ENCODE measurements around the gene TJP2. TPM values are rescaled to one million over a fixed set of nuclear protein-coding genes. Genes with fewer than 3 reads are reported as not detected.

The TJP2 gene
- total and polyA plus RNA-seq, 4 donors = 32.4 to 121 (median 110) TPM

DNA sequence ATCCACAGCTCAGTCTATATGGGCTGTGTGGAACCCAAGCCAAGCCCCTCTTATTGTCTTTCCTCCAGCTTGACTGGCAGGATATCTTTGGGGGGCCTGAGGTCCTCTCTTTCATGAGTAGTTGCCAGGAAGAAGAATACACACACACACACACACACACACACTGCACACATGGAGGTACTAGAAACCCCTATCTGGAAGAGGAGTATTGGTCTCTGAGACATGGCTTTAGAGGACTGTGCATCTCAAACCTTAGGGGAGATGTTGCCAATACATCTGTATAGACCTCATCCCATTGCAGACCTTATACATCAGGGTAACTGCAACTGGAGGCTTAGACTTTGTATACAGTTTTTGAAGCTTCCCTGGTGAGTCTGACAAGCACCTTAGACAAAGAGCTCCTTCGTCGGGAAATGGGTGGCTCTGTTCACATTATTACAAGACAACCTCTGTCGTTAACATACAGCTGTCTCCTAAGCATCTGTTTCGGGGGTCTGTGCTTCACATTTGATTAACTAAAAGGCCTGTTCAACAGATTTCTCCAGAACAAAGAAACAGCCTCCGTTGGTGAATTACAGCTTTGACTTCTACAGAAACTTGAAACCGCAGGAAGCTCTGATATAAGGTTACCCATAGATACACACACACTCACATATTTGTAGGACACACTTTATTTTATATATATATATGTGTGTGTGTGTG lies 145.4 kb downstream of the TJP2 start:
- no peak for DNase-seq
- ATAC-seq (ENCODE audit: low FRiP score) = no peak
- Histone ChIP-seq H3K36me3 (ENCODE audit: control insufficient read depth in 1 of 2, insufficient read depth in 2 of 2, low read length in 1 of 2) (no peaks in the 10 kb centered on the region), H3K27ac (ENCODE audit: low read depth in 1 of 2, low read length in 2 of 2) (no peak overlapping the region), H3K27me3 (ENCODE audit: control insufficient read depth in 1 of 2, insufficient read depth in 2 of 2, low read length in 1 of 2) (no peaks in the 10 kb centered on the region), H3K9me3 (ENCODE audit: control insufficient read depth, low read length) (no peaks in the 10 kb centered on the region), H3K4me1 (ENCODE audit: control insufficient read depth in 1 of 2, insufficient read depth in 2 of 2, low read length in 2 of 2) (no peaks in the 10 kb centered on the region), H3K4me3 (ENCODE audit: low read length in 2 of 2) (no peak overlapping the region)
- 92 to 95% methylated on average over 6 of the region's 6 CpGs for WGBS, 2 donors
- intact Hi-C loops (cut with DNase I) = loop anchor here in 1 of 2 donors (10.0 kb wide), 1 partner anchor 55 kb away; no protein-coding TSS in a partner anchor

DNA sequence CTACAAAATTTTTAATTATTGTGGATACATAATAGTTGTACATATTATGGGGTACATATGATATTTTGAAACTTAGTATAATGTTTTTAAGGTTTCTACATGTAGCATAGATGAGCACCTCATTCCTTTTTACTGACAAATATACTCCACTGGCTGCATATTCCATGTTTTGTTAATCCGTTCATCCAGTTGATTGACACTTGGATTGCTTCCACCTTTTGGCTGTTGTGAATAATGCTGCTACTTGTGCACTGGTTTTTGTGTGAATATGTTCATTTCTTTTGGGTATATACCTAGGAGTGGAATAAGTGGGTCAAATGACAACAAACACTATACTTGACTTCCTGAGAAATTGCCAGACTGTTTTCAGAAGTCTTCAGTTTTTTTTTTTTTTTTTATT lies 148.2 kb downstream of the TJP2 start:
- ATAC-seq (ENCODE audit: low FRiP score) = no peak
- Histone ChIP-seq H3K9me3 (ENCODE audit: control insufficient read depth, low read length) (no peaks in the 10 kb centered on the region), H3K4me1 (ENCODE audit: control insufficient read depth in 1 of 2, insufficient read depth in 2 of 2, low read length in 2 of 2) (no peaks in the 10 kb centered on the region), H3K27ac (ENCODE audit: low read depth in 1 of 2, low read length in 2 of 2) (no peak overlapping the region), H3K36me3 (ENCODE audit: control insufficient read depth in 1 of 2, insufficient read depth in 2 of 2, low read length in 1 of 2) (no peaks in the 10 kb centered on the region), H3K27me3 (ENCODE audit: control insufficient read depth in 1 of 2, insufficient read depth in 2 of 2, low read length in 1 of 2) (no peaks in the 10 kb centered on the region), H3K4me3 (ENCODE audit: low read length in 2 of 2) (no peak overlapping the region)
- intact Hi-C loops (cut with DNase I) = loop anchor here in 1 of 2 donors (10.0 kb wide), 1 partner anchor 53 kb away; no protein-coding TSS in a partner anchor
- WGBS, 2 donors = 8 to 11% methylated on average over 1 of the region's 1 CpG
- no peak for DNase-seq

DNA sequence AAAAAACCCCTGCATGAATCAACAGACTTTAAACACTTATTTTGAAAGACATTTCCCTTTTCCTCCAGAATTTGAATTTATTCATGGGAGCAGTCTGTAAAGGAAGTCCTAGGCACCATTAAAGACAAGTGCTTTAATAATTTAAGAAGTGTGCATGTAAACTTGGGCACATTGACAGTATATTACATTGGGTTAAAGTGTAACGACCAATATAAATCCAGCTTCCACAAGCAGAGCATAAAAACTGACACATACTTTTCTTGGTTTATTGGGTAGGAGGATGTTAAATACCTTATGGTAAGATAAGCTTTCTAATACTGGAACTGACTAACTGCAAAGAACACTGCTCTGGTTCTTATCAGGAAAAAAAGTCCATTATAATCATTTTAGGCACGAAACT lies 149.8 kb downstream of the TJP2 start:
- H3K27me3 ChIP-seq (ENCODE audit: control insufficient read depth in 1 of 2, insufficient read depth in 2 of 2, low read length in 1 of 2) = no peaks in the 10 kb centered on the region
- no peak overlapping the region for H3K4me3 ChIP-seq (ENCODE audit: low read length in 2 of 2)
- WGBS, 2 donors = 19 to 25% methylated on average over 2 of the region's 2 CpGs
- DNase-seq = no peak
- no peaks in the 10 kb centered on the region for H3K4me1 ChIP-seq (ENCODE audit: control insufficient read depth in 1 of 2, insufficient read depth in 2 of 2, low read length in 2 of 2)
- H3K36me3 ChIP-seq (ENCODE audit: control insufficient read depth in 1 of 2, insufficient read depth in 2 of 2, low read length in 1 of 2) = no peaks in the 10 kb centered on the region
- ATAC-seq (ENCODE audit: low FRiP score) = no peak
- H3K9me3 ChIP-seq (ENCODE audit: control insufficient read depth, low read length) = no peaks in the 10 kb centered on the region
- intact Hi-C loops (cut with DNase I) = loop anchor here in 1 of 2 donors (2.0 to 10.0 kb wide), 2 partner anchors 51 to 71 kb away; no protein-coding TSS in a partner anchor
- H3K27ac ChIP-seq (ENCODE audit: low read depth in 1 of 2, low read length in 2 of 2) = no peak overlapping the region

Other genes with a start within 250 kb of the TJP2 start
- gene PRKACG, start 160.2 kb upstream of the TJP2 start, total RNA-seq = not detected
- not detected for gene PRKACG, start 160.2 kb upstream of the TJP2 start, polyA plus RNA-seq
- gene FXN, start 138.5 kb upstream of the TJP2 start, total RNA-seq = 1 to 10 TPM; 7.1 to 7.3 TPM
- gene FXN, start 138.5 kb upstream of the TJP2 start, polyA plus RNA-seq = 1 to 10 TPM; 2.8 to 7.8 TPM
- 1 to 10 TPM; 2.8 to 5.7 TPM for gene ENTREP1, start 150.9 kb downstream of the TJP2 start, total RNA-seq
- gene ENTREP1, start 150.9 kb downstream of the TJP2 start, polyA plus RNA-seq = 1 to 10 TPM in 1 of 2 donors, under 1 TPM in 1; 0.25 to 3.4 TPM